ENCODE measurements around the gene ACSF3. TPM values are rescaled to one million over a fixed set of nuclear protein-coding genes. Genes with fewer than 3 reads are reported as not detected.

Gene ACSF3
- total RNA-seq, 1 experiment from 2014 or later: 39.2 TPM

DNA sequence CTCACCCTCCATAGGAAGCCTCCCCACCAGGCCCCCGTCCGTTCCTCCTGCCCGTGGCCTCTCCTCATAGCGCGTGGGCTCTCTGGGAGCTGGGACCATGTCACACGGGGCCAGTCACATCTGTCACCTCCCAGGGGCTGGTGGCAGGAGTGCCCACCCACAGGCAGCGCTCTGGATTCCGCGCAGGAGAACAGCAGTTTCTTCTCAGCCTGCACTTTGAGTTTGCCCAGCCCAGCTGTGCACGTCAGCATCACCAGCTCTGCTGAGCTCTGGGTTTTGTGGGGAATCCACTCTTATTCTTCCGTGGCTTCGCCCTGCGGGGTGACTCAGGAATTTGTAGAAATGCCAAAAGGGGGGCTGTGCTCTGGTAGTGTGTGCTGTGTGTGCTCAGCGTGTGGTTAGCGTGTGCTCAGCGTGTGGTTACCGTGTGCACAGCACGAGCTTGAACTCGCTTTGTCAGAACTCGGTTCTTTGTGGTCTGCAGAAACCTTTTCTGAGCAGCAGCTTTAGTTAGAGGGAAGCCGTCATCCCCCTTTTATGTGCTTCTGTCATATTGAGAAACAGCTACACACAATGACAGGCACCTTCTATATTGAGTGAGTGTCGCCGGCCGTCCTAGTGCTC, 3.2 kb downstream of the ACSF3 start:
- TF ChIP-seq, protein P1, sequence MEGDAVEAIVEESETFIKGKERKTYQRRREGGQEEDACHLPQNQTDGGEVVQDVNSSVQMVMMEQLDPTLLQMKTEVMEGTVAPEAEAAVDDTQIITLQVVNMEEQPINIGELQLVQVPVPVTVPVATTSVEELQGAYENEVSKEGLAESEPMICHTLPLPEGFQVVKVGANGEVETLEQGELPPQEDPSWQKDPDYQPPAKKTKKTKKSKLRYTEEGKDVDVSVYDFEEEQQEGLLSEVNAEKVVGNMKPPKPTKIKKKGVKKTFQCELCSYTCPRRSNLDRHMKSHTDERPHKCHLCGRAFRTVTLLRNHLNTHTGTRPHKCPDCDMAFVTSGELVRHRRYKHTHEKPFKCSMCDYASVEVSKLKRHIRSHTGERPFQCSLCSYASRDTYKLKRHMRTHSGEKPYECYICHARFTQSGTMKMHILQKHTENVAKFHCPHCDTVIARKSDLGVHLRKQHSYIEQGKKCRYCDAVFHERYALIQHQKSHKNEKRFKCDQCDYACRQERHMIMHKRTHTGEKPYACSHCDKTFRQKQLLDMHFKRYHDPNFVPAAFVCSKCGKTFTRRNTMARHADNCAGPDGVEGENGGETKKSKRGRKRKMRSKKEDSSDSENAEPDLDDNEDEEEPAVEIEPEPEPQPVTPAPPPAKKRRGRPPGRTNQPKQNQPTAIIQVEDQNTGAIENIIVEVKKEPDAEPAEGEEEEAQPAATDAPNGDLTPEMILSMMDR (IDR thresholded peaks at IDR 0.05; ENCODE audit: unreplicated experiment): no peak
- Mint-ChIP-seq H3K27me3 (ENCODE audit: insufficient read depth, unreplicated experiment) (peaks cover 4% of the 10 kb centered on the region), H3K9me3 (ENCODE audit: unreplicated experiment) (no peaks in the 10 kb centered on the region), H3K36me3 (ENCODE audit: insufficient read depth, unreplicated experiment) (no peaks in the 10 kb centered on the region), H3K4me1 (ENCODE audit: insufficient read depth, unreplicated experiment) (peaks cover 10% of the 10 kb centered on the region), H3K27ac (ENCODE audit: low read depth, unreplicated experiment) (no peak overlapping the region), H3K4me3 (ENCODE audit: unreplicated experiment) (no peak overlapping the region)
- intact Hi-C loops (cut with micrococcal nuclease): no loop called here
- CTCF ChIA-PET: no interaction called here
- no peak for DNase-seq (ENCODE audit: unreplicated experiment)
- no TSS peak for BruUV-seq (replicated peaks)
- POLR2A ChIA-PET: no interaction called here

DNA sequence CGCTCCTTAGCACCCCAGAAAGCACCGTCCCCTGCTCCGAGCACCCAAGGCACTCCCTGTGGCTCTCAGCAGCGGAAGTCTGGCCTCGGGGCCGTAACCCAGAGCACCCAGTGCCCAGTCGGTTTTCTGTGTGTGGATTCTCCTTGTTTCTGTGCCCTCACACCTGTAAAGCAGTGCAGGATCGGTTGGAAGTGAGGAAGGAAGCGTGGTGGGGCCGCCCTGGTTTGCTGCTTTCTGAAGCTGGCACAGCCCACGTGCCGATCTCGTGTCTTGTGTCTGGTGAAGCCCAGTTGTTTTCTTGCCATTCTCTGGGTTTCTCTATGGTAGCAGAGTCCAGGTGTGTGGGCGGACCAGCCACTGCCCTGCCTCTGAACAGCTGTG, 3.7 kb downstream of the ACSF3 start:
- no peaks in the 10 kb centered on the region for H3K36me3 Mint-ChIP-seq (ENCODE audit: insufficient read depth, unreplicated experiment)
- no peak overlapping the region for H3K27ac Mint-ChIP-seq (ENCODE audit: low read depth, unreplicated experiment)
- H3K27me3 Mint-ChIP-seq (ENCODE audit: insufficient read depth, unreplicated experiment): no peaks in the 10 kb centered on the region

DNA sequence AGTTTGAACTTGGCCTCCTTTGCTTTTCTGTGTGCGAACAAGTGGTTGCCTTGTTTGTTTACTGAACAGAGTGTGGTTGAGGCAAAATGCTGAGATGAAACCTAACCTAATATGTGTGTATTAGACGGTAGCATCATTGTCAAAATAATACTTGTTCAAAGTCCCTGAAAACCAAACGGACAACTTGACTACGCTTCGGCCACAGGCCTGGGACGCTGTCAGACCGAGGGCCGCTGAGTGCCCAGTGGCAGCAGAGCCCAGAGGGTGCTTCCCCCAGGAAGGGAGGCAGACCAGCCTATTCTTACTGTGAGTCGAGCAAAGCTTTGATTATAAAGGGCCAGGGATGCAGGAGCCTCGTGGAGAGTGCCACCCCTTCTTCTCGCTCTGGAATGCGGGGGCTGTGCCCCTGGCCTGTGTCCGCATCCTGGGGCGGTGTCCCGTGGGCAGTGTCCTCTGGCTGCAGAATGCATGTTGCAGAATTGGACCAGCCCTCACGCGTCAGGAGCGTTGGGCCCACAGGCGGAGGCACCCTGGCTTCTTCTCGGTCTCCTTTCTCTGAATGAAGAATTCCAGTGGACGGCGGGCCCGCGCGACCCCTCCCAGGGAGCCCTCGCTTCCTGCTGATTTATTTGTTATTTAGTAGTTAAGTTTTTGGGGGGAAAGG, 5.2 kb downstream of the ACSF3 start:
- ChIA-PET POLR2A (no interaction called here), CTCF (interaction anchor here (0.6 kb wide), 1 partner anchor 638 kb away, joined by 3 read pairs; no protein-coding TSS in a partner anchor)
- no peak overlapping the region for H3K4me3 Mint-ChIP-seq (ENCODE audit: unreplicated experiment)
- TF ChIP-seq, protein P1 (IDR thresholded peaks at IDR 0.05; ENCODE audit: unreplicated experiment): no peak
- no peaks in the 10 kb centered on the region for H3K9me3 Mint-ChIP-seq (ENCODE audit: unreplicated experiment)
- H3K36me3 Mint-ChIP-seq (ENCODE audit: insufficient read depth, unreplicated experiment): peaks cover 5% of the 10 kb centered on the region
- intact Hi-C loops (cut with micrococcal nuclease): no loop called here
- no peak for DNase-seq (ENCODE audit: unreplicated experiment)
- no peak overlapping the region for H3K27ac Mint-ChIP-seq (ENCODE audit: low read depth, unreplicated experiment)
- H3K4me1 Mint-ChIP-seq (ENCODE audit: insufficient read depth, unreplicated experiment): peaks cover 10% of the 10 kb centered on the region
- no peaks in the 10 kb centered on the region for H3K27me3 Mint-ChIP-seq (ENCODE audit: insufficient read depth, unreplicated experiment)
- no TSS peak for BruUV-seq (replicated peaks)

More for the DNA sequence above, 3.7 kb downstream of the ACSF3 start:
- Mint-ChIP-seq H3K4me1 (ENCODE audit: insufficient read depth, unreplicated experiment) (peaks cover 10% of the 10 kb centered on the region), H3K9me3 (ENCODE audit: unreplicated experiment) (no peaks in the 10 kb centered on the region), H3K4me3 (ENCODE audit: unreplicated experiment) (no peak overlapping the region)
- POLR2A ChIA-PET: no interaction called here
- TF ChIP-seq, protein P1 (IDR thresholded peaks at IDR 0.05; ENCODE audit: unreplicated experiment): no peak
- intact Hi-C loops (cut with micrococcal nuclease): no loop called here
- CTCF ChIA-PET: no interaction called here
- no TSS peak for BruUV-seq (replicated peaks)
- DNase-seq (ENCODE audit: unreplicated experiment): no peak

DNA sequence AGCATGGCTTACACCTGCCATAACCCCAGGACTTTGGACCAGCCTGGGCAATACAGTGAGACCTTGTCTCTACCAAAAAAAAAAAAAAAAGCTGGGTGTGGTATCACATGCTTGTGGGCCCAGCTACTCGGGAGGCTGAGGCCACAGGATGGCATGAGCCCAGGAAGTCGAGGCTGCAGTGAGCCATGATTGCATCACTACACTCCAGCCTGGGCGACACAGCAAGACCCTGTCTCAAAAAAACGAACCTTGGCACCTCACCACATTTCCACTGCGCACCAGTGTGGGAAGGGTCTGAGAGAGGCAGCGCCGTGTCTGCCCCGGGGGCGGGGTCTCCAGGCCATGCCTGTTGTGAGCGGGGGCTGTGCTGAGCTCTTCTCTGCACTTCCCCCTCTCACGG, 6.3 kb downstream of the ACSF3 start:
- Mint-ChIP-seq H3K4me1 (ENCODE audit: insufficient read depth, unreplicated experiment) (peaks cover 2% of the 10 kb centered on the region), H3K9me3 (ENCODE audit: unreplicated experiment) (no peaks in the 10 kb centered on the region), H3K4me3 (ENCODE audit: unreplicated experiment) (no peak overlapping the region), H3K27ac (ENCODE audit: low read depth, unreplicated experiment) (no peak overlapping the region), H3K36me3 (ENCODE audit: insufficient read depth, unreplicated experiment) (peaks cover 15% of the 10 kb centered on the region), H3K27me3 (ENCODE audit: insufficient read depth, unreplicated experiment) (no peaks in the 10 kb centered on the region)
- POLR2A ChIA-PET: no interaction called here
- TF ChIP-seq, protein P1 (IDR thresholded peaks at IDR 0.05; ENCODE audit: unreplicated experiment): no peak
- intact Hi-C loops (cut with micrococcal nuclease): no loop called here
- DNase-seq (ENCODE audit: unreplicated experiment): no peak
- BruUV-seq (replicated peaks): no TSS peak
- CTCF ChIA-PET: no interaction called here

All from MCF 10A (cell line).